Measurements from ENCODE around the gene LRRC74B.
"Not testable (repeated sequence)": the region's sequence is repeated elsewhere in the genome, so short reads cannot be mapped to it uniquely, and the experiment has no call there.

The LRRC74B gene

GRCh38 chr22:21080435-21081137, 34.8 kb downstream of the LRRC74B start:
- no peak for TF ChIP-seq CTCF (IDR thresholded peaks at IDR 0.05)
- TF ChIP-seq ZFX (IDR thresholded peaks at IDR 0.05; ENCODE audit: borderline replicate concordance): no peak
- H3K27ac ChIP-seq: no peak overlapping the region

- no peak overlapping the region for H3K27ac ChIP-seq
- no peak for TF ChIP-seq ZFX (IDR thresholded peaks at IDR 0.05; ENCODE audit: borderline replicate concordance)
- no peak for TF ChIP-seq CTCF (IDR thresholded peaks at IDR 0.05)
Measured at GRCh38 chr22:21082248-21082647, 36.5 kb downstream of the LRRC74B start.

GRCh38 chr22:21087119-21087518, 41.4 kb downstream of the LRRC74B start:
- TF ChIP-seq ZFX (IDR thresholded peaks at IDR 0.05; ENCODE audit: borderline replicate concordance) (no peak), CTCF (IDR thresholded peaks at IDR 0.05) (no peak)

DNA sequence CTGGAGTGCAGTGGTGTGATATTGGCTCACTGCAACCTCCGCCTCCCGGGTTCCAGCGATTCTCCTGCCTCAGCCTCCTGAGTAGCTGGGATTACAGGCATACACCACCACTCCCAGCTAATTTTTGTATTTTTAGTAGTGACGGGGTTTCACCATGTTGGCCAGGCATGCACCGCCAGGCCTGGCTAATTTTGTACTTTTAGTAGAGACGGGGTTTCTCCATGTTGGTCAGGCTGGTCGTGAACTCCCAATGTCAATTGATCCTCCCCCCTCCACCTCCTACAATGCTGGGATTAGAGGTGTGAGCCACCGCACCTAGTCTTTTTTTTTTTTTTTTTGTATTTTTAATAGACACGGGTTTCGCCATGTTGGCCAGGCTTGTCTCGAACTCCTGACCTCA, 42.2 kb downstream of the LRRC74B start:
- not testable (repeated sequence) for H3K27ac ChIP-seq

More at GRCh38 chr22:21087119-21087518, 41.4 kb downstream of the LRRC74B start:
- H3K27ac ChIP-seq: no peak overlapping the region

- H3K27ac ChIP-seq: not testable (repeated sequence)
Measured at GRCh38 chr22:21091220-21091619, 45.5 kb downstream of the LRRC74B start.

GRCh38 chr22:21092797-21093554, 47.2 kb downstream of the LRRC74B start:
- TF ChIP-seq ZFX (IDR thresholded peaks at IDR 0.05; ENCODE audit: borderline replicate concordance) (no peak), CTCF (IDR thresholded peaks at IDR 0.05) (no peak)
- no peak overlapping the region for H3K27ac ChIP-seq

DNA sequence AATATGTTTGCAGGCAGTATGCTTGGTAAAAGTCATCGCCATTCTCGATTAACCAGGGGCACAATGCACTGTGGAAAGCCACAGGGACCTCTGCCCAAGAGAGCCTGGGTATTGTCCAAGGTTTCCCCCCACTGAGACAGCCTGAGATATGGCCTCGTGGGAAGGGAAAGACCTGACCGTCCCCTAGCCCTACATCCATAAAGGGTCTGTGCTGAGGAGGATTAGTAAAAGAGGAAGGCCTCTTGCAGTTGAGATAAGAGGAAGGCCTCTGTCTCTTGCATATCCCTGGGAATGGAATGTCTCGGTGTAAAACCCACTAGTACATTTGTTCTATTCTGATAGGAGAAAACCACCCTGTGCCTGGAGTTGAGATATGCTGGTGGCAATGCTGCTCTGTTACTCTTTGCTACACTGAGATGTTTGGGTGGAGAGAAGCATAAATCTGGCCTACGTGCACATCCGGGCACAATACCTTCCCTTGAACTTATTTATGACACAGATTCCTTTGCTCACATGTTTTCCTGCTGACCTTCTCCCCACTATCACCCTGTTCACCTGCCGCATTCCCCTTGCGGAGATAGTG, 47.9 kb downstream of the LRRC74B start:
- not testable (repeated sequence) for H3K27ac ChIP-seq

DNA sequence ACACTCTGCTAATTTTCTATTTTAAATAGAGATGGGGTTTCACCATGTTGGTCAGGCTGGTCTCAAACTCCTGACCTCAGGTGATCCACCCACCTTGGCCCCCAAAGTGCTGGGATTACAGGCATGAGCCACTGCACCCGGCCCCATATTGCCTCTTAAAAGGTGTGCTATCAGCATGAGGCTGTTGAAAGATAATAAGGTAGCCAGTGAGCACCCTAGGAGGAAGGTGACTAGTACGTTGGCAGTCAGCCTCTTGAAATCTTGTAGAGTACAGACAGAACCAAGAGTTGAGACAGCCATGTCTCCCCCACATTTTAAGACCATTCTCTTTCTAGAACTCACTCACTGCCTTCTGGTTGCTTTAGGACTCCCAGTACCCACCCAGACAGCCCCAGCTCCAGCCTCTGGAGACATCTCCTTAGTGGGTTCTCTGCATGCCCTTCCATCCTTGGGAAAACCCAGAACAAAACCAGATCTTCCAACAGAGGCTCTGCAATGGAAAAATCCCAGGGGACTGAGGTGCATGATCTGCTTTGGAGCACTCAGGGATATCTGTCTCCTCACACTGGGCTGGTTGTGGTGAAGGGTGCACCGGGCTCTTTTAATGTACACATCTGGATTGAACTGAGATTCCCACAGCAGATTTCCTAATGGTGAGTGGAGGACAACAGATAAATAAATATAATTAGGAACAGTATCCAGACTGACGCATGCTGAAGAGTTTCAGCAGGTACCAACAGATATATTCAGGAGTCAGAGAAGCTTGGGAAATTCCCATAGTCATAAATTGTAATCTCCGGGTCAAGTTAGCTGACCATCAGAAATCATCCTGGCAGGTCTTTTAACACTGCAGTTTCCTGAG, 49.4 kb downstream of the LRRC74B start:
- H3K27ac ChIP-seq: no peak overlapping the region
- TF ChIP-seq CTCF (IDR thresholded peaks at IDR 0.05) (no peak), ZFX (IDR thresholded peaks at IDR 0.05; ENCODE audit: borderline replicate concordance) (no peak)

Measured in 22Rv1 (cell line).